ENCODE data around the gene PCDHA9.

The PCDHA9 gene

DNA sequence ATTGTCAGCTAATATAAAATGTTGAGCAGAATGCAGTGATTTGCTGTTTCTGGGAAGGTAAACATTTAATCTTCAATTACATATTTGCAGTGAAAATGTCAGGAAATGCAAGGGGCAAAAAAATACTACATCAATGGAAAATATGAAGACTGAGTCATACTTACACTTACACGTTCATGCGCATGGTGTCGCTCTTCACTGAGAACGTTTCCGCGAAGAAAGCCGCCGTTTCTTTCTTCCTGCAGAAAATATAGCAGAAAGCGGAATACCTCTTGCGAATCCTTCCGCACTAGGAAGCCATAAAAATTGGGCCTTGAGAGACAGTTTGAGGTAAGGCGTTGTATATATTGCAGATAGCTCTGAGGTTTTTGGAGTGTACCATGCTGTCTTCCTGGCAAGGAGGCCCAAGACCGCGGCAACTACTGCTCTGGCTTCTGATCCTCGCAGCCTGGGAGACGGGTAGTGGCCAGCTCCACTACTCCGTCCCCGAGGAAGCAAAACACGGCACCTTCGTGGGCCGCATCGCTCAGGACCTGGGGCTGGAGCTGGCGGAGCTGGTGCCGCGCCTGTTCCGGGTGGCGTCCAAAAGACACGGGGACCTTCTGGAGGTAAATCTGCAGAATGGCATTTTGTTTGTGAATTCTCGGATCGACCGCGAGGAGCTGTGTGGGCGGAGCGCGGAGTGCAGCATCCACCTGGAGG lies 33.9 kb downstream of the PCDHA9 start, which contains the start of gene PCDHA13:
Gene PCDHA13 (plus strand): TSS at position 236 of the 702 bp plus-strand sequence. CDS start 145 bp downstream, at position 381.
- no peak for DNase-seq

GRCh38 chr5:140882591-140882899 lies 34.4 kb downstream of the PCDHA9 start:
- DNase-seq = no peak

GRCh38 chr5:140883373-140883772 lies 35.2 kb downstream of the PCDHA9 start:
- DNase-seq = no peak

- no peak for DNase-seq
Measured at GRCh38 chr5:140883927-140884697, 35.9 kb downstream of the PCDHA9 start.

Data from CD4-positive, alpha-beta T cell treated with Interleukin-4 for 4 hours (primary cell).